Psoas muscle (tissue), 8 donors: ENCODE data around the gene C10orf62. TPM values are rescaled to one million over a fixed set of nuclear protein-coding genes. Genes with fewer than 3 reads are reported as not detected.
A peak's percentile ranks its signal among the peaks of the same experiment; 100 is the strongest.
"Not testable (repeated sequence)": the region's sequence is repeated elsewhere in the genome, so short reads cannot be mapped to it uniquely, and the experiment has no call there.

ENCODE experiments used
- ATAC-seq, 4 donors: fragments of 200-7000 bp; cut with Tn5 transposase; one replicate each; pipeline ENCODE4 v1.9.1; 2020; ENCODE audit warnings: moderate library complexity in 3 of 4, mild to moderate bottlenecking in 2 of 4
- DNase-seq, 2 donors: peaks; one replicate each; pipeline ENCODE4 v3.0.0-alpha.2; 2020
- H3K27ac ChIP-seq: fragments of 200-600 bp; one replicate; pipeline ENCODE4 v1.8.0; 2022
- H3K27me3 ChIP-seq, 3 donors: fragments of 200-600 bp in 1 of 3; one replicate each; pipeline versions ENCODE4 v1.6.1 to v1.8.0; 2013 to 2022; ENCODE audit warnings: low read length in 2 of 3, mild to moderate bottlenecking in 2 of 3, moderate library complexity in 1 of 3; ENCODE audit not compliant: insufficient read depth in 3 of 3
- H3K36me3 ChIP-seq, 2 donors: fragments of 200-600 bp in 1 of 2; one replicate each; pipeline versions ENCODE4 v1.6.1 to v1.8.0; 2013 to 2022; ENCODE audit warnings: low read depth in 1 of 2, mild to moderate bottlenecking in 1 of 2, moderate library complexity in 1 of 2; ENCODE audit not compliant: insufficient read depth in 1 of 2
- H3K4me1 ChIP-seq: fragments of 200-600 bp; one replicate; pipeline ENCODE4 v1.8.0; 2022
- H3K4me3 ChIP-seq: fragments of 200-600 bp; one replicate; pipeline ENCODE4 v1.8.0; 2022; ENCODE audit warnings: mild to moderate bottlenecking
- H3K9me3 ChIP-seq: fragments of 200-600 bp; one replicate; pipeline ENCODE4 v1.8.0; 2022
- CTCF ChIP-seq: fragments of 200-600 bp; IDR thresholded peaks from one replicate; pipeline ENCODE4 v1.8.0; 2022; ENCODE audit warnings: antibody characterized with exemption
- WGBS, 3 donors: extraction: QIAGEN DNeasy Blood & Tissue Kit; methylation state at CpG; one replicate each; pipeline versions ENCODE4 v1.1.6 to v1.1.7; 2013; 5-methylcytosine and 5-hydroxymethylcytosine counted together
- intact Hi-C, 2 donors: fragments of 100-400 bp; cut with DNase I; formaldehyde crosslinking; loops; one replicate each; pipeline versions ENCODE4 v1.11.0 to v1.14.2; 2022
- polyA plus RNA-seq, 3 donors: library from polyadenylated mRNA; stranded (reverse); fragments of 200-250 nt; gene quantifications; one replicate each; pipeline ENCODE4 v1.2.3, GENCODE V29; 2013
- total RNA-seq, 4 donors: library from RNA; stranded (reverse); fragmentation: NEBNext Ultra II Directional in 2 of 4; extraction: Animal tissue kit (Norgen Biotek cat#: 25700) in 2 of 4; gene quantifications; one replicate each; pipeline versions ENCODE4 v1.2.1 to v1.2.4, GENCODE V29; 2021 to 2023
- donor health status: healthy with polysubstance abuse.
- donor health status: DM: no; HTN: no; CAD: no; lungs with moderate emphysema.
- donor health status: Bipolar disorder and iron deficiency.
- donor health status: healthy.
- donor health status: DM: yes; HTN: yes; CAD: no.
- donor health status: DM: no; HTN: no; CAD: no.
- donor health status: DM: no; HTN: no; CAD: no.
- donor health status: DM: yes; HTN: yes; CAD: no.

Gene C10orf62
- total and polyA plus RNA-seq, 7 donors: 0.12 to 1.1 (median 0.56) TPM; not detected in 2

- Histone ChIP-seq H3K4me3 (peak overlapping the region; percentile 55), H3K27ac (peak overlapping the region; percentile 76), H3K4me1 (peaks cover 18% of the 10 kb centered on the region)
- H3K36me3 ChIP-seq, intact Hi-C loops, DNase-seq, H3K27me3 ChIP-seq, H3K9me3 ChIP-seq: not testable (repeated sequence)
- ATAC-seq: peak in 2 of 4 donors; percentile 17 to 31
- 68 to 88% (median 81%) methylated on average over 12 of the region's 12 CpGs for WGBS, 3 donors
These were observed 28.0 kb upstream of the C10orf62 start for GRCh38 chr10:97561386-97562077.

GRCh38 chr10:97562329-97562728 lies 27.2 kb upstream of the C10orf62 start:
- DNase-seq, H3K27me3 ChIP-seq, ATAC-seq, H3K9me3 ChIP-seq, H3K36me3 ChIP-seq, intact Hi-C loops, H3K4me3 ChIP-seq, H3K27ac ChIP-seq: not testable (repeated sequence)
- H3K4me1 ChIP-seq: peaks cover 18% of the 10 kb centered on the region
- WGBS, 3 donors: 94 to 98% (median 96%) methylated on average over 5 of the region's 5 CpGs

- Histone ChIP-seq H3K9me3 (no peaks in the 10 kb centered on the region), H3K27ac (no peak overlapping the region), H3K27me3 (no peaks in the 10 kb centered on the region), H3K4me1 (peaks cover 18% of the 10 kb centered on the region), H3K36me3 (peaks cover 0 to 5% of the 10 kb centered on the region in 2 donors), H3K4me3 (no peak overlapping the region)
- ATAC-seq (no peak), DNase-seq (no peak)
- intact Hi-C loops: no loop called here
- no peak for TF ChIP-seq CTCF
- 96 to 97% (median 97%) methylated on average over 4 of the region's 4 CpGs for WGBS, 3 donors
These were observed 26.2 kb upstream of the C10orf62 start for GRCh38 chr10:97563337-97563736.

DNA sequence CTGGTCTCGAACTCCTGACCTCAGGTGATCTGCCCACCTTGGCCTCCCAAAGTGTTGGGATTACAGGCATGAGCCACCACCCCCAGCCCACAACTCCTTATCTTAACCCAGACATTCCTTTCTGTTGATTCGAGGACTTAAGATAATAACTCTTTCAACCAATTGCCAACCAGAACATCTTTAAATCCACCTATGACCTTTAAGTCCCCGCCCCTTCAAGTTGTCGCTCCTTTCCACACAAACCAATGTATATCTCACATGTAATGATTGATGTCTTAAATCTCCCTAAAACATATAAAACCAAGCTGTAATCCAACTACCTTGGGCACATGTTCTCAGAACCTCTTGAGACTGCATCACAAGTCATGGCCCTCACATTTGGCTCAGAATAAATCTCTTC lies 24.7 kb upstream of the C10orf62 start:
- peaks cover 24% of the 10 kb centered on the region for H3K4me1 ChIP-seq
- TF ChIP-seq CTCF: no peak
- H3K36me3 ChIP-seq: peaks cover 0 to 18% of the 10 kb centered on the region in 2 donors
- H3K9me3 ChIP-seq: no peaks in the 10 kb centered on the region
- WGBS, 3 donors: 91 to 94% (median 94%) methylated on average over 4 of the region's 4 CpGs
- no peak for ATAC-seq
- intact Hi-C loops: no loop called here
- DNase-seq: no peak
- no peaks in the 10 kb centered on the region for H3K27me3 ChIP-seq
- no peak overlapping the region for H3K4me3 ChIP-seq
- no peak overlapping the region for H3K27ac ChIP-seq

DNA sequence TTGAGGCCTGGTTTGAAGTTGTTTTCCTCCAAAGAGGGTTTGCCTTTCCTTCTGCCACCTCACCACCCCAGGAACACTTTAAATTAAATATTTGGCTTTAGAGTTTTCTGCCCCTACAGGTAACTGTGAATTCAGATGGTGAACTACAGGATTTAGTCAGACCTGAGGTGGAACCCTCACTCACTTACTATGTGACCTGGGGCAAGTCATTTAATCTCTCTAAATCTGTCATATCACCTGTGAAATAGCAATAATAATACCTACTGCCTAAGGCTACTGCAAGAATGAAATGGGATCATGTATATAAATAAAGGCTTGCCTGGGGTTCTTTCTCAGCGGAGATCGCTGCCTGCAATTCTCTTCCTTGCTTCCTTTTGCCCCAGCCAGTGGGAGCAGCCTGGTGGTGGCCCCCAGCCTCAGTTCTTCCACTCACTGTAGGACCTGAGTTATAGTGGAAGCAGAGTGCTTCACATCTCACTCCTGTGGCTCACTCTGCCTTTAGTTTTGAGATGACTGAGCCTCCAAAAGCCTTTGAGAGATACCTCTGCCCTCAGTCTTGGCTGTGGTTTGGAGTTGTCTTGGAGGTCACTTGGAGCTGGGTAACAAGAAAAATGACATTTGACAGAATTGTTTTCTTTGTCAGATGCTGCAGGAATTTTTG lies 23.1 kb upstream of the C10orf62 start:
- 76 to 97% (median 92%) methylated on average over 2 of the region's 2 CpGs for WGBS, 3 donors
- TF ChIP-seq CTCF: no peak
- H3K36me3 ChIP-seq: peaks cover 0 to 18% of the 10 kb centered on the region in 2 donors
- H3K27me3 ChIP-seq: no peaks in the 10 kb centered on the region
- intact Hi-C loops: no loop called here
- DNase-seq: no peak
- H3K4me1 ChIP-seq: peaks cover 25% of the 10 kb centered on the region
- no peak overlapping the region for H3K4me3 ChIP-seq
- H3K27ac ChIP-seq: no peak overlapping the region
- no peaks in the 10 kb centered on the region for H3K9me3 ChIP-seq
- no peak for ATAC-seq
